Stimulated activated naive CD8-positive, alpha-beta T cell treated with anti-CD3 and anti-CD28 coated beads, Interleukin-15, Interleukin-2, amounts not matched to agents 100 ng/mL and 50 ng/mL, for 24 hours (primary cell): ENCODE measurements around the gene TMEM238L.
A peak's percentile ranks its signal among the peaks of the same experiment; 100 is the strongest.
"Not testable (repeated sequence)": the region's sequence is repeated elsewhere in the genome, so short reads cannot be mapped to it uniquely, and the experiment has no call there.

ENCODE experiments used
- H3K27ac Mint-ChIP-seq: one replicate; pipeline ENCODE4 v1.8.0; 2021; ENCODE audit warnings: mild to moderate bottlenecking, mixed read lengths
- H3K27me3 Mint-ChIP-seq: one replicate; pipeline ENCODE4 v1.8.0; 2021; ENCODE audit warnings: mixed read lengths
- H3K36me3 Mint-ChIP-seq: one replicate; pipeline ENCODE4 v1.8.0; 2021; ENCODE audit warnings: low read depth, mixed read lengths
- H3K4me1 Mint-ChIP-seq: one replicate; pipeline ENCODE4 v1.8.0; 2021; ENCODE audit warnings: low read depth, mixed read lengths
- H3K4me3 Mint-ChIP-seq: one replicate; pipeline ENCODE4 v1.8.0; 2021; ENCODE audit warnings: mild to moderate bottlenecking, mixed read lengths
- H3K9me3 Mint-ChIP-seq: one replicate; pipeline ENCODE4 v1.8.0; 2021; ENCODE audit warnings: mixed read lengths

Gene TMEM238L

DNA sequence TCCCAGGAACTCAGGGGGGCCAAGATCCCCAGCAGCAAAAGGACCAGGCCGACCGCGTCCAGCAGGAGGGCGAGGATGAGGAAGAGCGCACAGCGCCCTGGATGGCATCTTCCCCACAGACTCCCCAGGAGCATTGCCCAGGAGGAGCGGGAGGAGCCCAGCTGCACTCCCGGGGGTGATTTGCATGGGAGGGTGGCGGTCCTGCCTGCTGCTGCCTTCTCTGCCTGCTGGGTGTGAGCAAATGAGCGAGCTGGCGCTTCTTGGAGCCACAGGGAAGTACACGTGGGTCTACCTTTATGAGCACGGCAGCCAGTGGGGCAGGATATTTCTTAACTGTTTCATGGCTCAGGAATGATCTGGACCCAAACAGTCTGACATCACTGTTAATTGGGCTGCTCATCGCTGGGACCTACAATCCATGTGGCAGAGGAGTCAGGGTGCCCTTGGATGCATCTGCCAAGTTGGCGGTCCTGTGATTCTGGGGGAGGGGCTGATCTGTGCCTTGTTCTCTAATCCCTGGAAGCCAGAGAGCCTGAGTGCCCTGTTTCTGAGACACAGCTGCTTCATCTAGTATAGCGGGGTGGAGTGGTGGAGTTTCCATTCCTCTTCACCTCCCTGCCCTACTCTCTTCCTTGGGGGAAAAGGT, at the start of gene TMEM238L:
TSS of gene TMEM238L (minus strand) at position 270 of the 646 bp plus-strand sequence. CDS start at position 134, 136 bp downstream.
- Mint-ChIP-seq H3K27me3 (no peaks in the 10 kb centered on the region), H3K4me3 (no peak within 1 kb of the TSS), H3K27ac (no peak within 1 kb of the TSS), H3K36me3 (no peaks in the 10 kb centered on the region), H3K4me1 (no peaks in the 10 kb centered on the region), H3K9me3 (no peaks in the 10 kb centered on the region)

GRCh38 chr17:10846636-10847035, 42.7 kb upstream of the TMEM238L start:
- H3K9me3 Mint-ChIP-seq, H3K27ac Mint-ChIP-seq, H3K27me3 Mint-ChIP-seq, H3K4me3 Mint-ChIP-seq, H3K36me3 Mint-ChIP-seq: not testable (repeated sequence)
- peaks cover 11% of the 10 kb centered on the region for H3K4me1 Mint-ChIP-seq

DNA sequence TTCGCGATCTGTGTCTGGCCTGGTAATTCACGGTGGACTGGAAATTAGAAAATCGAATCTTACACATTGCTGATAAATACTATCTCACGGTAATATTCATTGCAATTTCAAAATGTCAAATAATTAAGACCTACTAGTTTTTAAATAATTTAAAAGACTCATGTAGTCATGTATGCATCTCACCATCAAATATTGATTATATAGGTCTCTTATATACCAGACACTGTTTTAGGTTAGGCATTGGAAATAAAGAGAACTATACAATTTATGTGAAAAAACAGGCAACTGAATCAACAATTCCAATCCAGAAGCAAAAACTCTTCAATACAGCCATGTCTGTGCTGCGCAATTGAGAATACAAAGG, 41.5 kb upstream of the TMEM238L start:
- Mint-ChIP-seq H3K4me3 (no peak overlapping the region), H3K36me3 (no peaks in the 10 kb centered on the region), H3K27me3 (peaks cover 3% of the 10 kb centered on the region), H3K27ac (no peak overlapping the region), H3K4me1 (peaks cover 11% of the 10 kb centered on the region), H3K9me3 (no peaks in the 10 kb centered on the region)

- no peaks in the 10 kb centered on the region for H3K9me3 Mint-ChIP-seq
- no peaks in the 10 kb centered on the region for H3K36me3 Mint-ChIP-seq
- peaks cover 11% of the 10 kb centered on the region for H3K4me1 Mint-ChIP-seq
- H3K4me3 Mint-ChIP-seq: peak overlapping the region; percentile 79
- H3K27me3 Mint-ChIP-seq: peaks cover 3% of the 10 kb centered on the region
- no peak overlapping the region for H3K27ac Mint-ChIP-seq
Measured at GRCh38 chr17:10844621-10845387, 40.9 kb upstream of the TMEM238L start.

- H3K4me1 Mint-ChIP-seq: peaks cover 11% of the 10 kb centered on the region
- H3K36me3 Mint-ChIP-seq: no peaks in the 10 kb centered on the region
- H3K27ac Mint-ChIP-seq: no peak overlapping the region
- H3K4me3 Mint-ChIP-seq: no peak overlapping the region
- peaks cover 3% of the 10 kb centered on the region for H3K27me3 Mint-ChIP-seq
- no peaks in the 10 kb centered on the region for H3K9me3 Mint-ChIP-seq
Measured at GRCh38 chr17:10843811-10844210, 39.9 kb upstream of the TMEM238L start.

DNA sequence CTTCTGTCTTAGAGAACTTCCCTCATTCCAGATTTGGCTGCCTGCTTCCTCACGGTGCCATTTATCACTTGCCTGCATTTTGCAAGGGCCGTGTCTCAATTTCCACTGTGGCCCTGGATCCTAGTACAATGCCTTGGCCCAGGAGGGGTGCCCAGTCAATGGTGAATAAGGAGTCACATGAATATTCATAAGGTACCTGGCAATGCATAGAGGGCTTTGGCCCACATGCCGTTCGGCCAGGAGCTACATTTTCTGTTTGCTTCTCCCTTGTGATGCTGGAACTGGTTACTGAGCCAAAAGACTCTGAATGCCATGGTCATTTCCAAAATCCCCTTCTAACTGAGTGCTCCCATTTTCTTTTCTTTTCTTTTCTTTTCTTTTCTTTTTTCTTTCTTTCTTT, 38.8 kb upstream of the TMEM238L start:
- no peak overlapping the region for H3K27ac Mint-ChIP-seq
- H3K4me3 Mint-ChIP-seq: no peak overlapping the region
- H3K4me1 Mint-ChIP-seq: peaks cover 11% of the 10 kb centered on the region
- H3K36me3 Mint-ChIP-seq: no peaks in the 10 kb centered on the region
- no peaks in the 10 kb centered on the region for H3K9me3 Mint-ChIP-seq
- H3K27me3 Mint-ChIP-seq: peaks cover 3% of the 10 kb centered on the region

- Mint-ChIP-seq H3K4me1 (no peaks in the 10 kb centered on the region), H3K27me3 (no peaks in the 10 kb centered on the region), H3K4me3 (no peak overlapping the region), H3K27ac (no peak overlapping the region), H3K36me3 (no peaks in the 10 kb centered on the region), H3K9me3 (no peaks in the 10 kb centered on the region)
Measured at GRCh38 chr17:10838682-10839081, 34.8 kb upstream of the TMEM238L start.

DNA sequence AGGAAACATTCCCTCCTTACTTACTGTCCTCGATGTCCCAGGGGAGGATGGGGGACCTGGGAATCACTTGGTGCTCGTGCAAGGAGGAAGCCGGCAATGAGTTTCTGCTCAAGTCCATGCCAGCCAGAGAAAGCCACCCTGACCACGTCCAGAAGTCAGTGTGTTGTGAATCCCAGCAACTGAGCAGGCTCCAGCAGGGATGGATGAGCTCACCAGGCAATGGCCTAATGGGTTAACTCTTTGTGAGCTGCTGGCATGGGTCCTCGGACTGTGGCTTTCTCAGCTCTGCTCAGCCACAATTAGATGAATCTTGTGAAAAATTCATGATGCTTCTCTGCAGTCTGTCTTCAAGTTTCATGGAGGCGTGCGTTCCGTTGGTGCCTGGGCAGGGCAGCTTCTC, 34.0 kb upstream of the TMEM238L start, which contains the start of gene PIRT:
TSS of gene PIRT (minus strand) at position 167 of the 400 bp plus-strand sequence. CDS start 12,442 bp downstream, outside the sequence.
- H3K4me3 Mint-ChIP-seq: no peak within 1 kb of the TSS
- no peaks in the 10 kb centered on the region for H3K27me3 Mint-ChIP-seq
- H3K9me3 Mint-ChIP-seq: no peaks in the 10 kb centered on the region
- no peak within 1 kb of the TSS for H3K27ac Mint-ChIP-seq
- no peaks in the 10 kb centered on the region for H3K4me1 Mint-ChIP-seq
- no peaks in the 10 kb centered on the region for H3K36me3 Mint-ChIP-seq

- no peak overlapping the region for H3K27ac Mint-ChIP-seq
- H3K27me3 Mint-ChIP-seq: no peaks in the 10 kb centered on the region
- H3K36me3 Mint-ChIP-seq: no peaks in the 10 kb centered on the region
- no peaks in the 10 kb centered on the region for H3K4me1 Mint-ChIP-seq
- no peak overlapping the region for H3K4me3 Mint-ChIP-seq
- H3K9me3 Mint-ChIP-seq: no peaks in the 10 kb centered on the region
Measured at GRCh38 chr17:10836966-10837590, 33.2 kb upstream of the TMEM238L start.

DNA sequence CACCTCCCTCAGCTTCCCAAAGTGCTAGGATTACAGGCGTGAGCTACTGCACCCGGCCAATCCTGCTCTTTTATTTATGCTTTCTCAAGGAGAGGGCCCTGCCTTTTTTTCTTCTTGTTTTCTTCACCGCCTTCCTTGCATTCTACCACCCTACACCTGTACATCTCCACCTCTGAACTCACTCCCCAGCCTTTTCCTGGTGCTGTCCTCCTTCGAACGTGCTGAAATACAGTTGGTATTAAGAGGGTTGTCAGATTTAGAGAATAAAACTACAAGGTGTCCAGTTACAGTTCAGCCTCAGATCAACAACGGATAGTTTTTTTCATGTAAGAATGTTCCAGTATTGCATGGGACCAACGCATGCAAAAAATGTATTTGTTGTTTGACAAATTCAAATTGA, 32.2 kb upstream of the TMEM238L start:
- no peaks in the 10 kb centered on the region for H3K9me3 Mint-ChIP-seq
- H3K4me1 Mint-ChIP-seq: no peaks in the 10 kb centered on the region
- H3K27me3 Mint-ChIP-seq: no peaks in the 10 kb centered on the region
- no peak overlapping the region for H3K27ac Mint-ChIP-seq
- H3K4me3 Mint-ChIP-seq: no peak overlapping the region
- no peaks in the 10 kb centered on the region for H3K36me3 Mint-ChIP-seq

DNA sequence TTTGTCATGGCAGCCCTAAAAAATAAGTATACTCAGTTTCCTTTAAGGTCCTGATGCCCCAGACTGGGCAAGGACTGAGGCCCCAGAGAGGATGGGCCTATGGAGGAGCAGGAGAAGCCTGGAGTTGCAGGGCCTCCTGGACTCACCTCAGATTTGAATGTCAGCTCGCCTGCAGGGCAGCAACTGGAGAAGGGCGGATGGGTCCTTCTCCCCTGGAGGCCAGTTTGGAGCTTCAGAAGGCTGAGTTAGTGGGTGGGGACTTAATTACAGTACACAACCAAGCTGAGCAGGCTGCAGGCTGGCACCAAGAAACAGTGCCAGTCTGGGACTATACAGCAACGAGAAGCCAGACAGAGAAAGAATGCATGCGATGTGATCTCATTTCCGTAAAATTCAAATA, 27.8 kb upstream of the TMEM238L start:
- Mint-ChIP-seq H3K9me3 (no peaks in the 10 kb centered on the region), H3K4me1 (no peaks in the 10 kb centered on the region), H3K36me3 (no peaks in the 10 kb centered on the region), H3K27ac (no peak overlapping the region), H3K27me3 (no peaks in the 10 kb centered on the region), H3K4me3 (no peak overlapping the region)

- Mint-ChIP-seq H3K27me3 (no peaks in the 10 kb centered on the region), H3K4me3 (no peak overlapping the region), H3K27ac (no peak overlapping the region), H3K4me1 (no peaks in the 10 kb centered on the region), H3K36me3 (no peaks in the 10 kb centered on the region), H3K9me3 (no peaks in the 10 kb centered on the region)
Measured at GRCh38 chr17:10827898-10828552, 24.1 kb upstream of the TMEM238L start.

DNA sequence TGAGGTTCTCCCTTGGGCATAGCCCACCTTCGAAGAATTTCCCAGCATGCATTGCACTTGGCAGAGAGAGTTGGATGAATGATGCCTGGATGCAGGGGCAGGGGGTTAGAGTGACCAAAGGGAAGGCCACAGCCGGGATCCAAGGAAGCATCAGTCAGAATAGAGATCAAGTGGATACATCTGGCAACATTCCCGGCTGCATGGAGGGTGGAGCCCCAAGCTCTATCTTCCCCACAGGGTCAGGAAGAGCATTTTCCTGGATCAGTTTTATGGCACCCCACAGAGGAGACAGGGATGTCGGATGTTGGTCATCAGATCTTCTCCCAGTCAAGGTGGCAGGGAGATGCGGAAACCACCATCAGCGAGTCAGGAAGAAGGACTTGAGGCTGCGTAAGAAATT, 21.0 kb upstream of the TMEM238L start:
- Mint-ChIP-seq H3K27me3 (no peaks in the 10 kb centered on the region), H3K4me1 (no peaks in the 10 kb centered on the region), H3K4me3 (no peak overlapping the region), H3K9me3 (no peaks in the 10 kb centered on the region), H3K36me3 (no peaks in the 10 kb centered on the region), H3K27ac (no peak overlapping the region)

- Mint-ChIP-seq H3K36me3 (no peaks in the 10 kb centered on the region), H3K4me1 (no peaks in the 10 kb centered on the region), H3K9me3 (no peaks in the 10 kb centered on the region), H3K27me3 (no peaks in the 10 kb centered on the region), H3K27ac (no peak overlapping the region), H3K4me3 (no peak overlapping the region)
Measured at GRCh38 chr17:10821770-10822169, 17.9 kb upstream of the TMEM238L start.

DNA sequence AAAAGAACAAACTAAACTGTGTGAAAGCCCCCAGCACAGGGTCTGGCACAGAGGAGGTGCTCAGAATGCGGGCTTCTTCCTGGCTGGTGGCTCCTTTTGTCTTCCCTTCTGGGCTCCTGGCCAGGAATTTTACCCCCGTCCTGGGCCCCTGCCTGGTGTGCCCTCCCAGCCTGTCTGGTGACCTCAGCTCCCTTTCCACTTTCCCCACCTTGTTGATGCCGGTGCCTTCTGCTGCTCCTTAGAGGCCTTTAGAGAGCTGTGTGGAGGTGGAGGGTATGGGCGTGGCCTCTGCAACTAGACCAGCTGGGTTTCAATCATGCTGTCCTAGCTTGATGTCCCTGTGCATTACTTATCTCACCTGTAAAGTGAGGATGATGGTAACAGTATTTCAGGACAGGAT, 17.2 kb upstream of the TMEM238L start:
- no peaks in the 10 kb centered on the region for H3K9me3 Mint-ChIP-seq
- no peak overlapping the region for H3K4me3 Mint-ChIP-seq
- H3K27ac Mint-ChIP-seq: no peak overlapping the region
- no peaks in the 10 kb centered on the region for H3K36me3 Mint-ChIP-seq
- no peaks in the 10 kb centered on the region for H3K27me3 Mint-ChIP-seq
- H3K4me1 Mint-ChIP-seq: no peaks in the 10 kb centered on the region
